SJSA1 (cell line): ENCODE data around the gene ZC3H12A. TPM values are rescaled to one million over a fixed set of nuclear protein-coding genes. Genes with fewer than 3 reads are reported as not detected.
"Not testable (repeated sequence)": the region's sequence is repeated elsewhere in the genome, so short reads cannot be mapped to it uniquely, and the experiment has no call there.

Source experiments
- DNase-seq, 2 experiments: peaks; one replicate each; pipeline ENCODE4 v3.0.0-alpha.2; 2015 to 2020; ENCODE audit warnings: low spot score in 2 of 2, low read depth in 1 of 2
- H3K27ac ChIP-seq: fragments of 250-450 bp; sonication (Bioruptor Pico); 2 replicates; pipeline ENCODE4 v1.5.1; 2020; ENCODE audit warnings: mild to moderate bottlenecking, moderate library complexity
- H3K27me3 ChIP-seq: fragments of 250-450 bp; sonication (Bioruptor Pico); replicated peaks from 2 replicates; pipeline ENCODE4 v1.5.1; 2020; ENCODE audit warnings: mild to moderate bottlenecking, moderate library complexity
- H3K36me3 ChIP-seq: fragments of 250-450 bp; sonication (Bioruptor Pico); 2 replicates; pipeline ENCODE4 v1.5.1; 2020; ENCODE audit warnings: mild to moderate bottlenecking
- H3K4me1 ChIP-seq: fragments of 250-450 bp; sonication (Bioruptor Pico); replicated peaks from 2 replicates; pipeline ENCODE4 v1.6.1; 2021; ENCODE audit warnings: mild to moderate bottlenecking
- H3K4me3 ChIP-seq: fragments of 250-450 bp; sonication (Bioruptor Pico); 2 replicates; pipeline ENCODE4 v1.5.1; 2020; ENCODE audit warnings: mild to moderate bottlenecking
- H3K9me3 ChIP-seq: fragments of 250-450 bp; sonication (Bioruptor Pico); replicated peaks from 2 replicates; pipeline ENCODE4 v1.5.1; 2020; ENCODE audit warnings: mild to moderate bottlenecking
- total RNA-seq: library from RNA; depleted of rRNA; stranded (reverse); fragments of >200 nt; shearing (Covaris generic); gene quantifications from 2 replicates; pipeline ENCODE4 v1.2.3, GENCODE V29; 2014

Gene ZC3H12A
- total RNA-seq, 1 experiment from 2014 or later, result 7.1 TPM

DNA sequence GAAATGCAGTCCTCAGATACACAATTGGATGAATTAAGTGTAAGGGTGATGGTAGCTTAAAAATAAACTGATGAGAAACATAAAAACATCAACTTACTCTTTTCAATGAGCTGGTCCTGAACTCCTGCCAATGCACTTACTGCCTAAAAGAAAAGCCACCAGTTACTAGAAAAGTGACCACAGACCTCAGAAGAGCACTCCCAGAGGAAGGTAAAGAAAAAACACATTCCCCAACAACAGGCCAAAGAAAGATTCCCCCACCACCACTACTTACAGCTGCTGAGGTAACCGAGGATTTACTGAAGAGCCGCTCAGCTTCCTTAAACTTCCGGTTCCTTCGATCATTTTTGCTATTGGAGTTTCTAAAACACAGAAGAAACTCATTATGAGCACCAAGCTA, 34.8 kb downstream of the ZC3H12A start:
- no peaks in the 10 kb centered on the region for H3K9me3 ChIP-seq
- 0 out of 2 replicates have a peak, but pooled peaks cover 4% of the 10 kb centered on the region for H3K4me1 ChIP-seq
- no peak overlapping the region for H3K4me3 ChIP-seq
- no peaks in the 10 kb centered on the region for H3K27me3 ChIP-seq
- no peak for DNase-seq
- no peak overlapping the region for H3K27ac ChIP-seq
- H3K36me3 ChIP-seq, result peaks cover 61% of the 10 kb centered on the region

DNA sequence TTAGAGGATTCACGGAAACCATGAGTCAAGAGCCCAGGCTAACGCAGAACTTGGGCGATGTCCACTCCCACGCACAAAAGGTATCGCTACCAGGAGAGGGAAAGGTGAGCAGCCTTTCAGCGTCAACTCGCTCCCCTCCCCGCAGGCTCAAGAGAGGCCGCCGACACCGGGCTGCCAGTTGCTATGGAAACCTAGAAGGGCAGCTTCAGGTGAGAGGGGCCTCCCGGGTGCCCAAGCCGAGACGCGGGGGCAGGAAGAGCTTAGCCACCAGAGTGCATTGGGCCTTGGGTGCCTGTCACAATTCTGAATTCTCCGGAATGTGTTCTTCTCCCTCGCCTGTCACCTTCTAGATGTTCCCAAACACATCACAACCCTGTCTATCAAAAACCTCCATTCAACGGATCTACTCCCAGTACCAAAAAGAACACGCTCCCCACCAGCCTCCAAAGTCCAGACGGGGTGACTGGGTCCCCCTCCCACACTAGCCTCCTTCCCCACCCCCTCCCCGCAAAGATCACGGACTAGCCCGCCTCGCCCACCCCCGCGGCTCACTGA, 39.5 kb downstream of the ZC3H12A start:
- peaks cover 8% of the 10 kb centered on the region; the same call in 1 of the 2 replicates for H3K4me1 ChIP-seq
- peaks cover 32% of the 10 kb centered on the region for H3K36me3 ChIP-seq
- no peak overlapping the region for H3K27ac ChIP-seq
- no peaks in the 10 kb centered on the region for H3K9me3 ChIP-seq
- peak; percentile 31 to 45 for DNase-seq
- H3K27me3 ChIP-seq, result no peaks in the 10 kb centered on the region
- peak overlapping the region; percentile 99 for H3K4me3 ChIP-seq

DNA sequence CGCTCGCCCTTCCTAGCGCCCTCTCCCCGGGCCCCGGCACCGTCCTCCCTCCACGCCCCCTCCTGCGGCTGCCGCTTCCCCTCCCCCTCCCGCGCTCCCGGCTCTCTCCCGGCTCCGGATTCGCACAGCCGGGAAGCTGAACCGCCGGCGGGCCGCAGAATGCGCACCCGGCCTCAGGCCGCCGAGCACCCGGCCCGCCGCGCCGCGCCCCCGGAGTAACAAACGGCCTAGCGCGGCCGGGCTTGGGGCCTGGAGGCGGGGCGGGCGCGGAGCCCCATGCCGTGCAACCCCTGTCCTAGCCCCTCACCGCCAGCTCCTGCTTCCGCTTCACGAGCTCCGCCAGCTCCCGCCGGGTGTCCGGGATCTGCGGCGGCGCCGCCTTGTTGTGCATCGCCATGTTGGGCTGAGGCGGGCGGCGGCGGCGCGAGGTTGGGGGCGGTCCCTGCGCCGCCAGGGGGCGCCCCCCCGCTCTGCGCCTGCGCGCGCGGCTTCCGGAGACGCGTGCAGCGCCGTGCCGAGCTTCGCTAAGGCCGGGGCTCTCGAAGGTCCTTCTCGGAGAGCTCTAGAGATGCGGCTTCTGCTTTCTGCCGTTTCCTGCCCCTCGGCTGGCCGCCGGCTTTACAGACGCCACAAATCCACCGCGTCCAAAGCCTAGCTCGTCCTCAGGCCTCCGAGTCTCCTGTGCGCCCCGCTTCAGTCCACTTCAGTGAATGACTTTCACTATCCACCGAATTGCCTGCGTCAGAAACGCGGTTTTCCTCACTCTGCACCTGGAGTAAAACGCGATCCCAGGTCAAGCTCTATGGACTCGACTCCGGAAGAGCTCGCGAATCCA, 40.2 kb downstream of the ZC3H12A start, which contains the start of gene MEAF6:
Gene MEAF6 (minus strand): TSS at position 417 of the 835 bp plus-strand sequence. CDS start 20 bp downstream, at position 397.
- DNase-seq, result peak; percentile 79 to 90
- H3K4me1 ChIP-seq, result peaks cover 8% of the 10 kb centered on the region; the same call in 1 of the 2 replicates
- peak within 1 kb of the TSS; percentile 79 for H3K27ac ChIP-seq
- peak within 1 kb of the TSS; percentile 99 for H3K4me3 ChIP-seq
- no peaks in the 10 kb centered on the region for H3K9me3 ChIP-seq
- no peaks in the 10 kb centered on the region for H3K27me3 ChIP-seq
- peaks cover 26% of the 10 kb centered on the region for H3K36me3 ChIP-seq

DNA sequence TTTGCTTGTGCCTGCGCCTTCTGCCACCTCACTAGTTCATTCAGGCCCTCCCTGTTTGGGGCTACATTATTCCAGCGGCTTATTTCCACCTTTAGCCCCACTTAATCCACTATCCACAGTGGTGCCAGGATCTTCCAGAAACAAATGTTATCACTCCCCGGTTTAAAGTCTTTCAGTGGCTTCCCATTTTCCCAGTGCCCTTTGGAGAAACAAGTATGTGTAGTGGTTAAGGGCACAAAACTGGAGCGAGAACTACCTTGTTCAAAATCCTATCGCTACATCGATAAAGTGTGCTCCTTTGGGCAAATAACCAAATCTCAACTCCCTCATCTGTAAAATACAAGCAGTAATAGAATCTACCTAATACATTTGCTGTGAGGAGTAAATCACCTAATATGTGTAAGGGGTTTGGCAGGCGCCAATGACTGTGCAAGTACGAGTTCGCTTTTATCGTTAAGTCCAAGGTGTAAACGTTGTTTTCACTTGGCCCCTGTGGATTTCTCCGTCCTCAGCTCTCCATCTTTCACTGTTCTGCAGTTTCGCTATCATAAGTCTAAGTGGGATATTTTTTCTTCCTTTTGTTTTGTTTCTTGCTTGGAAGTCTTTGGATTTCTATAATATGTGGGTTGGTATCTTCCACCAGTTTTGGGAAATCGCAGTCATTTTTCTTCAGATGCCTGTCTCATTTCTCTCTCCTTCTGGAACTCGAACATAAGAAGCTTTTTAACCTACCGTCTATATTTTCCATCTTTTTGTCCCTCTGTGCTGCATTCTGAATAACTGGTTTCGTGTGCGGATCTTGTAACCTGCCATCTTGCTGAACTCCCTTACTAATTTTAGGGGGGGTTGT, 41.0 kb downstream of the ZC3H12A start:
- peaks cover 26% of the 10 kb centered on the region for H3K36me3 ChIP-seq
- H3K27me3 ChIP-seq, result no peaks in the 10 kb centered on the region
- peak overlapping the region; percentile 99 for H3K4me3 ChIP-seq
- H3K9me3 ChIP-seq, result no peaks in the 10 kb centered on the region
- DNase-seq, result no peak
- H3K27ac ChIP-seq, result peak overlapping the region; percentile 79
- peaks cover 8% of the 10 kb centered on the region; the same call in 1 of the 2 replicates for H3K4me1 ChIP-seq

DNA sequence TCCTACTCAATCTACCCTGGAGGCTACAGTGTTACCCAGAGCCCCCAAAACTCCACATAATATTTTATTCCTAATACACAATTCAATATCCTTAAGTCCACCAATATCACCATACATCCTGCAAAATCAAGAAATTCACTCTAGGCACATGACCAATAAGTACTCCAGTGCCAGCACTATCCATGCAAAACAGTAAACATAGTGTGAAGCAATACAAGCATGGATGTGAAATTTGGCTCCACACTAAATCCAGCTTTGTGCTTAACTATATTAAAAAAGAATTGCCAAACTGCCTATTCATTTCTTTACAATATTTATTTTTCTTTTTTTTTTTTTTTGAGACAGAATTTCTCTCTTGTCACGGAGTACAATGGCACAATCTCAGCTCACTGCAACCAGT, 43.2 kb downstream of the ZC3H12A start:
- no peaks in the 10 kb centered on the region for H3K9me3 ChIP-seq
- no peak overlapping the region for H3K4me3 ChIP-seq
- H3K27me3 ChIP-seq, result no peaks in the 10 kb centered on the region
- no peak overlapping the region for H3K27ac ChIP-seq
- peaks cover 13% of the 10 kb centered on the region for H3K36me3 ChIP-seq
- H3K4me1 ChIP-seq, result peaks cover 8% of the 10 kb centered on the region; the same call in 1 of the 2 replicates
- DNase-seq, result no peak

GRCh38 chr1:37518241-37518640, 43.9 kb downstream of the ZC3H12A start:
- H3K27me3 ChIP-seq, DNase-seq, H3K36me3 ChIP-seq, H3K4me1 ChIP-seq, H3K9me3 ChIP-seq, H3K27ac ChIP-seq, H3K4me3 ChIP-seq: not testable (repeated sequence)

DNA sequence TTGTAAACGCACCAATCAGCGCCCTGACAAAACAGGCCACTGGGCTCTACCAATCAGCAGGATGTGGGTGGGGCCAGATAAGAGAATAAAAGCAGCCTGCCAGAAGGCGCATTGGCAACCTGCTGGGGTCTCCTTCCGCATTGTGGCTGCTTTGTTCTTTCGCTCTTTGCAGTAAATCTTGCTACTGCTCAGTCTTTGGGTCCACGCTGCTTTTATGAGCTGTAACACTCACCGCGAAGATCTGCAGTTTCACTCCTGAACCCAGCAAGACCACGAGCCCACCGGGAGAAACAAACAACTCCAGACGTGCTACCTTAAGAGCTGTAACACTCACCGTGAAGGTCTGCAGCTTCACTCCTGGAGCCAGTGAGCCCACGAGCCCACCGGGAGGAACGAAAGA, 44.5 kb downstream of the ZC3H12A start:
- H3K27me3 ChIP-seq, H3K4me1 ChIP-seq, DNase-seq, H3K36me3 ChIP-seq, H3K4me3 ChIP-seq, H3K9me3 ChIP-seq, H3K27ac ChIP-seq: not testable (repeated sequence)

DNA sequence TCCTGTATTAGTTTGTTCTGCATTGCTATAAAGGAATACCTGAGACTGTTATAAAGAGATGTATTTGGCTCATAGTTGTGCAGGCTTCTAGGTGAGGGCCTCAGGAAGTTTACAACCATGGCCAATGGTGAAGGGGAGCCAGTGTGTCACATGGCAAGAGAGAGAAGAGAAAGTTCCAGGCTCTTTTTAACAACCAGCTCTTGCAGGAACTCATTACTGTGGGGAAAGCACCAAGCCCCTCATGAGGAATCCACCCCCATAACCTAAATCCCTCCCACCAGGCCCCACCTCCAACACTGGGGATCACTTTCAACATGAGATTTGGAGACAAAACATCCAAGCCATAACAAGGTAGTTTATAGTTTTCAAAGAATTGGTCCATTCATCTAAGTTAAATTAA, 45.2 kb downstream of the ZC3H12A start:
- Histone ChIP-seq H3K4me3 (no peak overlapping the region), H3K9me3 (no peaks in the 10 kb centered on the region), H3K36me3 (no peaks in the 10 kb centered on the region), H3K27me3 (no peaks in the 10 kb centered on the region), H3K27ac (no peak overlapping the region), H3K4me1 (peaks cover 5% of the 10 kb centered on the region; the same call in 1 of the 2 replicates)
- no peak for DNase-seq

DNA sequence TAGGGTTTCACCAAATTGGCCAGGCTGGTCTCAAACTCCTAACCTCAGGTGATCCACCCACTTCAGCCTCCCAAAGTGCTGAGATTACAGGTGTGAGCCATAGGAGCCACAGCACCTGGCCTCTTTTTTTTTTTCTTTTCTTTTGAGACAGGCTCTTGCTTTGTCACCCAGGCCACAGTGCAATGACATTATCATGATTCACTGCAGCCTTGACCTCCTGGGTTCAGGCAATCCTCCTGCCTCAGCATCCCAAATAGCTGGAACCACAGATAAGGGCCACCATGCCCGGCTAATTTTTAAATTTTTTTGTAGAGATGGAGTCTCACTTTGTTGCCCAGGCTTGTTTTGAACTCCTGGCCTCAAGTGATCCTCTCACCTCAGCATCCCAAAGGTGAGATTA, 55.5 kb downstream of the ZC3H12A start:
- H3K4me3 ChIP-seq, H3K36me3 ChIP-seq, H3K27me3 ChIP-seq, H3K27ac ChIP-seq, DNase-seq, H3K9me3 ChIP-seq: not testable (repeated sequence)
- peaks cover 15% of the 10 kb centered on the region for H3K4me1 ChIP-seq

DNA sequence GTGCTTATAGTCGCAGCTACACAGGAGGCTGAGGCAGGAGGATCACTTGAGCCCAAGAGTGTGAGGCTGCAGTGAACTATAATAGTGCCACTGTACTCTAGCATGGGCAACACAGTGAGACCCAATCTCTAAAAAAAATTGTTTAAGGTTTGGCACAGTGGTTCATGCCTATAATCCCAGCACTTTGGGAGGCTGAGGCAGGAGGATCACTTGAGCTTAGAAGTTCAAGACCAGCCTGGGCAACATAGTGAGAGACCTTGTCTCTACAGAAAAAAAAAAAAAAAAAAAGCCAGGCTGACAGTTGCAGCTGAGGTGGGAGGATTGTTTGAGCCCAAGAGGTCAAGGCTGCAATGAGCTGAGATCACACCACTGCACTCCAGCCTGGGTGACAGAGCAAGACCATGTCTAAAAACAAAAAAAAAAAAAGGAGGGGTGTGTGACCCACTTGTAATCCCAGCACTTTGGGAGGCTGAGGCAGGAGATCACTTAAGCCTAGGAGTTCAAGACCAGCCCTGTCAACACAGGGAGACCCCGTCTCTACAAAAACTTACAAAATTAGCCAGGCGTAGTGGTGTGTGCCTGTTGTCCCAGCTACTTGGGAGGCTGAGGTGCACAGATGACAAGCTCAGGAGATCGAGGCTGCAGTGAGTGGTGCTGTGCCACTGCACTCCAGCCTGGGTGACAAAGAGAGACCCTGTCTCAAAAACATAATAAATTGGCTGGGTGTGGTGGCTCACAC, 58.2 kb downstream of the ZC3H12A start:
- not testable (repeated sequence) for DNase-seq, H3K27me3 ChIP-seq, H3K27ac ChIP-seq, H3K4me3 ChIP-seq, H3K9me3 ChIP-seq
- Histone ChIP-seq H3K4me1 (peaks cover 15% of the 10 kb centered on the region), H3K36me3 (peaks cover 29% of the 10 kb centered on the region)

DNA sequence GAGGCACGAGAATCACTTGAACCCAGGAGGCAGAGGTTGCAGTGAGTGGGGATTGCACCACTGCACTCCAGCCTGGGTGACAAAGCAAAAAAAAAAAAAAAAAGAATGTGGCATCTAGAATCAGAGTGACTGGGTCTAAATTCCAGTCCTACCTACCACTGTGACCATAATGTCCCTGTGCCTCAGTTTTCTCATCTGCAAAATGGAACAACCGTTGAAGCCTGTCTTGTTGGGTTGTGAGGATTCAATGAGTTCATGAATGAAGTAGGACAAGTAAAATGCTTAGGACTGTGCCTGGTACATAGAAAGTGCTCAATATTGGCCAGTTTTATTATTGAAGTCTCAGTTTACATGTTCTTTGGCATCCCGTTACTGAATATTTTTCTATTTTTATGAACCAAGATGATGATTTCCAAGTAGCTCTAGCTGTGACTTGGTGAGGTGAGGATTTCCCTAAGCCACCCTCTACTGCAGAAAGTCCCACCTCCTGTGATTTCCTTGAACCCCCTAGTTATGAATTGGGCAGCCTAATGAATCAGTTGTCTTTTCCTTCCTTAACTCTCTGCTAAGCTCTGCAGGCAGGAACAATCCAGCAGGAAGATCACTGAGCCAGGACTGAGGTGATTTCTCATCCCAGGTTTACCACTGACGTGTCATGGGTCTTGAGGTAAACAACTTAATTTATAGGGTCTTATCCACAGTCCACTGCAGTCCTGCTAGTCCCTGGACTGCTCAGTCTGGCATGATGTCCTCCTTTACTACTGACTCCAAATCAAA, 59.1 kb downstream of the ZC3H12A start:
- Histone ChIP-seq H3K36me3 (peaks cover 35% of the 10 kb centered on the region), H3K27ac (peak overlapping the region; percentile 90), H3K4me1 (peaks cover 15% of the 10 kb centered on the region), H3K9me3 (no peaks in the 10 kb centered on the region), H3K27me3 (no peaks in the 10 kb centered on the region), H3K4me3 (no peak overlapping the region)
- peak in 1 of 2 experiments; percentile 5 for DNase-seq
